Esophagus squamous epithelium (tissue), 5 donors: ENCODE results near the gene POMC. TPM values are rescaled to one million over a fixed set of nuclear protein-coding genes. Genes with fewer than 3 reads are reported as not detected.

ENCODE experiments used
- DNase-seq: peaks from one replicate; lab custom pipeline; 2025; lab: John Stamatoyannopoulos, UW
- H3K27ac ChIP-seq, 4 donors: fragments of 200-600 bp; sonication (generic); one replicate each; pipeline ENCODE4 v1.5.1; 2016 to 2019; ENCODE audit warnings: mild to moderate bottlenecking in 1 of 4
- H3K27me3 ChIP-seq, 4 donors: fragments of 200-600 bp; sonication (generic); 1 replicate in 3 of 4; 2 replicates in 1 of 4; pipeline versions ENCODE4 v1.5.1 to v1.6.0; 2017 to 2021; ENCODE audit warnings: antibody characterized with exemption in 1 of 4
- H3K36me3 ChIP-seq, 3 donors: fragments of 200-600 bp; sonication (generic); one replicate each; pipeline ENCODE4 v1.5.1; 2016 to 2019
- H3K4me1 ChIP-seq, 3 donors: fragments of 200-600 bp; sonication (generic); one replicate each; pipeline ENCODE4 v1.5.1; 2017 to 2019
- H3K4me3 ChIP-seq, 4 donors: fragments of 200-600 bp; sonication (generic); 1 replicate in 3 of 4; 2 replicates in 1 of 4; pipeline ENCODE4 v1.5.1; 2016 to 2019; ENCODE audit warnings: mild to moderate bottlenecking in 2 of 4, moderate library complexity in 1 of 4
- H3K9me3 ChIP-seq, 3 donors: fragments of 200-600 bp; sonication (generic); one replicate each; pipeline ENCODE4 v1.5.1; 2016 to 2019
- POLR2A ChIP-seq, 4 donors: fragments of 450-650 bp; IDR thresholded peaks; one replicate each; pipeline ENCODE4 v1.6.1; 2017; ENCODE audit warnings: antibody characterized with exemption in 4 of 4, mild to moderate bottlenecking in 4 of 4, moderate library complexity in 3 of 4
- WGBS, 2 donors: methylation state at CpG; one replicate each; pipeline ENCODE4 v1.1.5; 2018; 5-methylcytosine and 5-hydroxymethylcytosine counted together
- intact Hi-C: fragments of 100-400 bp; cut with DNase I; formaldehyde crosslinking; loops from one replicate; pipeline ENCODE4 v1.15.0; 2022
- total RNA-seq, 4 donors: library from RNA; depleted of rRNA; stranded (reverse); fragments of >200 nt; gene quantifications; one replicate each; pipeline ENCODE4 v1.1.0, GENCODE V29; 2016
- TF ChIP-seq, protein P1 (sequence below), 6 experiments: fragments of 450-650 bp in 4 of 6; fragments of 200-600 bp in 2 of 6; sonication (generic) in 2 of 6; IDR thresholded peaks; one replicate each; pipeline ENCODE4 v1.5.1; 2016 to 2019; ENCODE audit warnings: antibody characterized with exemption in 6 of 6, mild to moderate bottlenecking in 4 of 6, moderate library complexity in 4 of 6
- donor health status: DM: yes; HTN: yes; CAD: no.

Gene POMC
- total RNA-seq, 4 donors from 2014 or later: 3.1 to 6.1 (median 3.4) TPM; not detected in 1

DNA sequence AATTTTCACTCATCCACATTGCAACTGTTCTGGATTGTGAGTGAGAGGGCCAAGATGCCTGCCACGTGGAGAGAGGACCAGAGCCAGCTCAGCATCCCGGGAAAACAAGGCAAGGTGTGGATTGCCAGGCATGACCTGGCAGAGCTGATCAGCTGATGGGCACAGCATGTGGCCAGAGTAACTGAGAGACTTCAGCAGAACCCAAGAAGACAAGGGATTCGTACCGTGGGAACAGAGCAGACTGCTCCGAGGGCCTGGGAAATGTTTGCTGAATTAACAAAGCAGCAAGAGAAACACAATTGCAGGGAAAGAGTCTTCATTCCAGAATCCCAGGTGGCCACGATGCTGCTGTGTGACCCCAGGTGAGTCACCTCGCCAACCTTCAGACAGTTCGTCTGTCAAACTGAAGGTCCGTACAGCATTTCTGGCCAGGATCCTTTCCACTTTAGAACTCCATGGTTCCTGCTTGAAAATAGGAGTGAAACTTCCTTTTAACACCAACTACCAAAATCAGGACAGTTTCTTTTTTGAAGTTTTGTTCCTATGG lies 26.3 kb upstream of the POMC start:
- no peak overlapping the region for H3K27ac ChIP-seq
- intact Hi-C loops: no loop called here
- TF ChIP-seq, protein P1, sequence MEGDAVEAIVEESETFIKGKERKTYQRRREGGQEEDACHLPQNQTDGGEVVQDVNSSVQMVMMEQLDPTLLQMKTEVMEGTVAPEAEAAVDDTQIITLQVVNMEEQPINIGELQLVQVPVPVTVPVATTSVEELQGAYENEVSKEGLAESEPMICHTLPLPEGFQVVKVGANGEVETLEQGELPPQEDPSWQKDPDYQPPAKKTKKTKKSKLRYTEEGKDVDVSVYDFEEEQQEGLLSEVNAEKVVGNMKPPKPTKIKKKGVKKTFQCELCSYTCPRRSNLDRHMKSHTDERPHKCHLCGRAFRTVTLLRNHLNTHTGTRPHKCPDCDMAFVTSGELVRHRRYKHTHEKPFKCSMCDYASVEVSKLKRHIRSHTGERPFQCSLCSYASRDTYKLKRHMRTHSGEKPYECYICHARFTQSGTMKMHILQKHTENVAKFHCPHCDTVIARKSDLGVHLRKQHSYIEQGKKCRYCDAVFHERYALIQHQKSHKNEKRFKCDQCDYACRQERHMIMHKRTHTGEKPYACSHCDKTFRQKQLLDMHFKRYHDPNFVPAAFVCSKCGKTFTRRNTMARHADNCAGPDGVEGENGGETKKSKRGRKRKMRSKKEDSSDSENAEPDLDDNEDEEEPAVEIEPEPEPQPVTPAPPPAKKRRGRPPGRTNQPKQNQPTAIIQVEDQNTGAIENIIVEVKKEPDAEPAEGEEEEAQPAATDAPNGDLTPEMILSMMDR (IDR thresholded peaks at IDR 0.05): no peak
- TF ChIP-seq POLR2A (IDR thresholded peaks at IDR 0.05): no peak
- H3K27me3 ChIP-seq: no peaks in the 10 kb centered on the region
- H3K4me1 ChIP-seq: peaks cover 0 to 20% (median 4%) of the 10 kb centered on the region in 3 donors
- no peak overlapping the region for H3K4me3 ChIP-seq
- H3K36me3 ChIP-seq: no peaks in the 10 kb centered on the region
- H3K9me3 ChIP-seq: no peaks in the 10 kb centered on the region
- 73 to 79% methylated on average over 8 to 9 of the region's 9 CpGs for WGBS, 2 donors
- no peak for DNase-seq

DNA sequence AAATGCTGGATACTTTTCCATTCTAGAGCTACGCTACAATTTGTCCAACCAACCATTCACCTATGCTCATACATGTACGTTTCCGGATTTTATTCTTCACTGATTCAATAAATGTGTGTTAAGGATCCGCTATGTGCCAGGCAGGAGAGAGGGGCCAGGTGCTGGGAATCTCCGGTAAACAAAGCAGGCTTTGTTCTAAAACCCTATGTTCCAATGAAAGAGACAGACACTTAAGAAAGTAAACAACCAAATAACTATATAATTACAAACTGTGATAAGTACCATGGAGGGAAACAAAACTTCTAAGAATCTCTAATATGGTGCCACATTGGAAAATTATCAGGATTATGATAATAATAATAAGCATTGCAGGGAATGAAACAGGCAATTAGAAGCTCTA lies 22.2 kb upstream of the POMC start:
- no peak for DNase-seq
- H3K36me3 ChIP-seq: no peaks in the 10 kb centered on the region
- no peaks in the 10 kb centered on the region for H3K9me3 ChIP-seq
- H3K4me1 ChIP-seq: no peaks in the 10 kb centered on the region
- H3K27ac ChIP-seq: no peak overlapping the region
- intact Hi-C loops: no loop called here
- H3K27me3 ChIP-seq: no peaks in the 10 kb centered on the region
- no peak for TF ChIP-seq POLR2A (IDR thresholded peaks at IDR 0.05)
- TF ChIP-seq, protein P1 (IDR thresholded peaks at IDR 0.05): no peak
- 82 to 85% methylated on average over 5 of the region's 5 CpGs for WGBS, 2 donors
- H3K4me3 ChIP-seq: no peak overlapping the region

DNA sequence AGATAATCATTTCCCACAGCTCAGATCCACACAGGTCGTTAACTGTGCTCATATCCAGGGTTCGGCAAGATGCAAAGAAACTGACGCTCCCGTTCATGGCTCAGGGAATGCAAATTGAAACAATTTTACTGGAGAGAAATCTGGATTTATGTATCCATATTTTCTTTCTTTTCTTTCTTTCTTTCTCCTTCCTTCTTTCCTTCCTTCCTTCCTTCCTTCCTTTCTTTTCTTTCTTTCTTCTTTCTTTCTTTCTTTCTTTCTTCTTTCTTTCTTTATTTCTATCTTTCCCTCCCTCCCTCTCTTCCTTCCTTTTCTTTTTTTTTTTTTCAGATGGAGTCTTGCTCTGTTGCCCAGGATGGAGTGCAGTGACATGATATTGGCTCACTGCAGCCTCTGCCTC lies 20.0 kb upstream of the POMC start:
- TF ChIP-seq, protein P1 (IDR thresholded peaks at IDR 0.05): no peak
- no peak for TF ChIP-seq POLR2A (IDR thresholded peaks at IDR 0.05)
- H3K4me1 ChIP-seq: peaks cover 0 to 18% (median 3%) of the 10 kb centered on the region in 3 donors
- 83 to 95% methylated on average over 4 of the region's 4 CpGs for WGBS, 2 donors
- no peak for DNase-seq
- no peaks in the 10 kb centered on the region for H3K27me3 ChIP-seq
- intact Hi-C loops: no loop called here
- H3K4me3 ChIP-seq: no peak overlapping the region
- no peaks in the 10 kb centered on the region for H3K9me3 ChIP-seq
- no peaks in the 10 kb centered on the region for H3K36me3 ChIP-seq
- H3K27ac ChIP-seq: no peak overlapping the region

DNA sequence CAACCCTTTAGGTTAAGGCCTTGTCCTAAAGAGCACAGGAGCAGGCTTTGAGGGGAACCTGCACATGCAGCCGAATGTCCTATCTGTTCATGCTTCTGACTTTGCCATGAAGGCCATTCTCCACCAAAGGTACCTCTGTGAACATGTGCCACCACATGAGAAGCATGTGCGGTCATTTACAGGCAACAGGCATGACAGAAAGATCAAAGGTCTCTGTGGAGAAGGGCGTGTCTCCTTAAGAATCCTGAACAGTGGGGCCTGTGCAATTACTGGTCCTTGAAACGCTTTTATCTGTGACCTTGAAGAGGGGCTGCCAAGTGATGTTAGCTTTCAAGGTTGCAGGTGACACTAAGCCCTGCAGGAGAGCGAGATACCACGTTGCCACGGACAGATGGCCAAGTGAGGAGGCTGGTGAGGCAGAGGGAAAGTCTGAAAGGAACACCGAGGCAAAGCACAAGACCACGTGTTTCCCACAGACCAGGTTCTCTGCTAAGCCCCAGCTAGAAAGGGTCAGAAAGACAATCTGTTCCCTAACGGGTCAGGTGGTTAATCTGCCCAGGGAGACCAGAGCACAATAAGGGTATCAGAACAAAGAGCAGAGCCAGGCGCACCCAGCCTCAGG lies 19.5 kb upstream of the POMC start:
- H3K36me3 ChIP-seq: no peaks in the 10 kb centered on the region
- no peak for DNase-seq
- TF ChIP-seq, protein P1 (IDR thresholded peaks at IDR 0.05): no peak
- no peak for TF ChIP-seq POLR2A (IDR thresholded peaks at IDR 0.05)
- 76 to 82% methylated on average over 10 to 11 of the region's 11 CpGs for WGBS, 2 donors
- H3K27me3 ChIP-seq: no peaks in the 10 kb centered on the region
- intact Hi-C loops: no loop called here
- H3K4me3 ChIP-seq: no peak overlapping the region
- no peaks in the 10 kb centered on the region for H3K9me3 ChIP-seq
- H3K27ac ChIP-seq: no peak overlapping the region
- H3K4me1 ChIP-seq: peaks cover 0 to 18% (median 3%) of the 10 kb centered on the region in 3 donors

DNA sequence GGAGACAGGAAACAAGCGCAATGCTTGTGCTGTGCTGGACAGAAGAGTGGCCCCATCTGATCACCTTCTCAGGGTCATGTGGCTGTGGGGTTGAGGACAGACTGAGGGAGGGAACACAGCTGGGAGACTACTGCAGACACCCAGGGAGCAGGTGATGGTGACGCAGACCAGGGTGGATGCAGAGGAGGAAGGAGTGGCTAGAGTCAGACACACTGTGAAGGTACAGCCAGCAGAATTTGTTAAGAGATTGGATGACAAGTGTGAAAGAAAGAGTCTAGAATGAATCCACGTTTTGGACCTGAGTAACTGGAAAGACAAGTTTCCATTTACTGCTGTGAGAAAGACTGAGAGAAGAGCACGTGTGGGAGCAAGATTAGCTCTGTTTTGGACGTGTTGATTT lies 15.9 kb upstream of the POMC start:
- WGBS, 2 donors: 32 to 37% methylated on average over 4 to 5 of the region's 5 CpGs
- intact Hi-C loops: no loop called here
- Histone ChIP-seq H3K4me1 (peaks cover 0 to 18% (median 3%) of the 10 kb centered on the region in 3 donors), H3K4me3 (no peak overlapping the region), H3K27me3 (peaks cover 0 to 4% (median 0%) of the 10 kb centered on the region in 4 donors), H3K9me3 (no peaks in the 10 kb centered on the region), H3K36me3 (no peaks in the 10 kb centered on the region), H3K27ac (peak overlapping the region; percentile 19 to 82 (median 64))
- no peak for TF ChIP-seq POLR2A (IDR thresholded peaks at IDR 0.05)
- TF ChIP-seq, protein P1 (IDR thresholded peaks at IDR 0.05): no peak
- DNase-seq: no peak
